ENCODE data around the gene TFB1M. TPM values are rescaled to one million over a fixed set of nuclear protein-coding genes. Genes with fewer than 3 reads are reported as not detected.

TFB1M gene
- total RNA-seq, 4 donors from 2014 or later, result 6.7 to 20.3 (median 14.9) TPM

GRCh38 chr6:155287762-155288161, 26.5 kb downstream of the TFB1M start:
- WGBS, result 77% methylated on average over 2 of the region's 2 CpGs
- DNase-seq (ENCODE audit: low spot score in 2 of 2), result no peak
- H3K27me3 ChIP-seq, result no peaks in the 10 kb centered on the region
- H3K36me3 ChIP-seq, result peaks cover 44% of the 10 kb centered on the region
- H3K4me1 ChIP-seq, result no peaks in the 10 kb centered on the region
- TF ChIP-seq POLR2A (IDR thresholded peaks at IDR 0.05) (no peak), CTCF (IDR thresholded peaks at IDR 0.05) (no peak), EP300 (IDR thresholded peaks at IDR 0.05) (no peak), POLR2AphosphoS5 (IDR thresholded peaks at IDR 0.05) (no peak)
- no peak overlapping the region for H3K27ac ChIP-seq
- H3K9me3 ChIP-seq, result no peaks in the 10 kb centered on the region
- no peak overlapping the region for H3K4me3 ChIP-seq

DNA sequence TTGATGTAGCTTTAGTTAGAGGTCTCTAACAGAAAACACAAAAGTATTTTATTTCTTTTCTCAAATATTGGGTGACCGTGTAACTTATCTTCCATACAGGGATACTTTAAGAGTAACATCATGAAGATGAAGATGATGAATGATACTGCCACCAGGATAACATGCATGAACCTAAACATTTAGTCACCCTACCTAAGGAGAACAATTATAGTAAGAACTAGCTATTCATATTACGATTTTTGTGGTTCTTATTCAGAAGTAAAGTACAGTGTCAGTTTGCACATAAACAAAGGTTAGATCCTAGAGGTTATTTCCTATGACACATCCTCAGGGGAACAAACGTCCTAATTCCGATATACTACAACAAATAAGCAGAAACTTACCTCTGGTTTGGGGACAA, 29.5 kb downstream of the TFB1M start:
- Histone ChIP-seq H3K27ac (no peak overlapping the region), H3K36me3 (peaks cover 38% of the 10 kb centered on the region), H3K9me3 (no peaks in the 10 kb centered on the region), H3K4me1 (no peaks in the 10 kb centered on the region), H3K4me3 (no peak overlapping the region), H3K27me3 (no peaks in the 10 kb centered on the region)
- WGBS, result 91% methylated on average over 4 of the region's 4 CpGs
- DNase-seq (ENCODE audit: low spot score in 2 of 2), result no peak
- TF ChIP-seq CTCF (IDR thresholded peaks at IDR 0.05) (no peak), POLR2AphosphoS5 (IDR thresholded peaks at IDR 0.05) (no peak), POLR2A (IDR thresholded peaks at IDR 0.05) (no peak), EP300 (IDR thresholded peaks at IDR 0.05) (no peak)

DNA sequence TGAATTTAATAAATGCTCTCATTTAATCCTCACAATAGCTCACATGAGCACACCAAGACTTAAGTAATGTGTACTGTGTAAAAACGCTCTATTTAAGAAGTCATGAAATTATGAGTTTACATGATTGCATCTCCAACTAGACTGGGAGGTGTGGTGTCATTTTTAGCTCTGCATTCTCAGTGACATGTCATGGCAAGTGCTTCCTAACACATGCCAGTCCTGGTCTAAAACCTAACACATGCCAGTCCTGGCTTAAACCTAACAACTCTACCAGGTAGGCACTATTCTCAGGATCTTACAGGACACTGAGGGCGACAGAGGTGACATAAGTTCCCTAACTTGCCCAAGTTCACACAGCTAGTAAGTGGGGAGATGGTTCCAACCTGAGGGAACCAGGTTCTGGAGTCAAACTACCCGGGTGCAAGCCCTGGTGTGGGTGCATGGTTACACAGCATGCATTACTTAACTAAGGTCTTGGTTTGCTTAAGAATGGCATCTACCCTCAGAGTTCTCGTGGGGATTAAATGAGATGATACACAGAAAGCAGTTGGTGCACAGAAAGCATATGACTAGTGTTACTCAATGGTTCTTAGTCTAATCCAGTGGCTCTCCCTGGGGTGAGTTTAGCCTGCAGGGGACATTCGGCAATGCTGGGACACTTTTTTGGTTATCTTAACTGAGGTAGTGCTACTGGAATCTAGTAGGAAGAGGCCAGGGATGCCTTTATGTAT, 35.8 kb downstream of the TFB1M start:
- no peaks in the 10 kb centered on the region for H3K9me3 ChIP-seq
- H3K27ac ChIP-seq, result peak overlapping the region; percentile 39
- TF ChIP-seq POLR2A (IDR thresholded peaks at IDR 0.05) (no peak), POLR2AphosphoS5 (IDR thresholded peaks at IDR 0.05) (no peak), EP300 (IDR thresholded peaks at IDR 0.05) (no peak), CTCF (IDR thresholded peaks at IDR 0.05) (no peak)
- peaks cover 17% of the 10 kb centered on the region for H3K36me3 ChIP-seq
- no peak overlapping the region for H3K4me3 ChIP-seq
- 88% methylated on average over 3 of the region's 5 CpGs for WGBS
- H3K4me1 ChIP-seq, result peaks cover 29% of the 10 kb centered on the region
- DNase-seq (ENCODE audit: low spot score in 2 of 2), result no peak
- no peaks in the 10 kb centered on the region for H3K27me3 ChIP-seq

- H3K4me1 ChIP-seq, result peaks cover 47% of the 10 kb centered on the region
- H3K27ac ChIP-seq, result no peak overlapping the region
- peaks cover 4% of the 10 kb centered on the region for H3K36me3 ChIP-seq
- DNase-seq (ENCODE audit: low spot score in 2 of 2), result no peak
- TF ChIP-seq CTCF (IDR thresholded peaks at IDR 0.05), result no peak
- no peak for TF ChIP-seq POLR2A (IDR thresholded peaks at IDR 0.05)
- no peak for TF ChIP-seq EP300 (IDR thresholded peaks at IDR 0.05)
- no peak for TF ChIP-seq POLR2AphosphoS5 (IDR thresholded peaks at IDR 0.05)
- H3K9me3 ChIP-seq, result no peaks in the 10 kb centered on the region
- no peaks in the 10 kb centered on the region for H3K27me3 ChIP-seq
- H3K4me3 ChIP-seq, result no peak overlapping the region
These were observed 37.6 kb downstream of the TFB1M start for GRCh38 chr6:155276638-155277037.

- WGBS, result 60% methylated on average over 10 of the region's 10 CpGs
- H3K9me3 ChIP-seq, result no peaks in the 10 kb centered on the region
- H3K36me3 ChIP-seq, result no peaks in the 10 kb centered on the region
- DNase-seq (ENCODE audit: low spot score in 2 of 2), result no peak
- peak overlapping the region; percentile 39 for H3K27ac ChIP-seq
- H3K4me1 ChIP-seq, result peaks cover 47% of the 10 kb centered on the region
- TF ChIP-seq EP300 (IDR thresholded peaks at IDR 0.05), result no peak
- H3K27me3 ChIP-seq, result no peaks in the 10 kb centered on the region
- H3K4me3 ChIP-seq, result no peak overlapping the region
These were observed 38.3 kb downstream of the TFB1M start for GRCh38 chr6:155275808-155276480.

Measured in suprapubic skin (tissue), 4 donors.